PC-3 (cell line): ENCODE data around the gene AHDC1. TPM values are rescaled to one million over a fixed set of nuclear protein-coding genes. Genes with fewer than 3 reads are reported as not detected.
A peak's percentile ranks its signal among the peaks of the same experiment; 100 is the strongest.

Experiments used
- ATAC-seq: fragments of 200-7000 bp; cut with Tn5 transposase; 2 replicates; pipeline ENCODE4 v1.9.1; 2020; ENCODE audit warnings: mild to moderate bottlenecking, moderate library complexity
- BruUV-seq: library from RNA; stranded (reverse); fragments of 400-500 nt; replicated peaks from 2 replicates; lab custom pipeline; 2021; lab: Mats Ljungman, UMichigan
- CTCF ChIA-PET: fragments of 300-600 bp; sonication (Branson Sonifier 250); formaldehyde crosslinking; loops from one replicate; lab custom pipeline; 2022; ENCODE audit warnings: antibody characterized with exemption; lab: Charles Lee
- POLR2A ChIA-PET: fragments of 300-600 bp; sonication (Branson Sonifier 250); formaldehyde crosslinking; loops from one replicate; lab custom pipeline; 2022; ENCODE audit warnings: antibody characterized with exemption; ENCODE audit not compliant: unreplicated experiment; lab: Charles Lee
- DNase-seq: peaks from one replicate; pipeline ENCODE4 v3.0.0-alpha.2; 2015
- H2AFZ ChIP-seq: fragments of 300-600 bp; sonication (generic); 2 replicates; pipeline ENCODE4 v1.6.0; 2016; ENCODE audit warnings: antibody characterized with exemption, low read length
- H3F3A ChIP-seq: fragments of 300-600 bp; sonication (generic); one replicate; pipeline ENCODE4 v1.6.0; 2017; ENCODE audit warnings: antibody characterized with exemption, low read length, control low read depth, mild to moderate bottlenecking; ENCODE audit not compliant: unreplicated experiment
- H3K27ac ChIP-seq: fragments of 300-600 bp; sonication (generic); 2 replicates; pipeline ENCODE4 v1.5.1; 2016; ENCODE audit warnings: mild to moderate bottlenecking, low read length
- H3K27me3 ChIP-seq: fragments of 300-600 bp; sonication (generic); 2 replicates; pipeline ENCODE4 v1.6.1; 2016; ENCODE audit warnings: low read length, mixed read lengths
- H3K36me3 ChIP-seq: fragments of 300-600 bp; sonication (generic); 2 replicates; pipeline ENCODE4 v1.6.1; 2016; ENCODE audit warnings: low read depth, mixed run types, low read length, mixed read lengths
- H3K4me1 ChIP-seq: fragments of 300-600 bp; sonication (generic); 2 replicates; pipeline ENCODE4 v1.5.1; 2016; ENCODE audit warnings: low read length; ENCODE audit not compliant: insufficient read depth
- H3K4me2 ChIP-seq: fragments of 300-600 bp; sonication (generic); 2 replicates; pipeline ENCODE4 v1.6.0; 2016; ENCODE audit warnings: low read length
- H3K4me3 ChIP-seq: fragments of 300-600 bp; sonication (generic); 2 replicates; pipeline ENCODE4 v1.5.1; 2016; ENCODE audit warnings: mild to moderate bottlenecking, low read length, mixed read lengths
- H3K79me2 ChIP-seq: fragments of 300-600 bp; sonication (generic); 2 replicates; pipeline ENCODE4 v1.6.1; 2017; ENCODE audit warnings: low read length, mixed read lengths
- H3K9ac ChIP-seq: fragments of 300-600 bp; sonication (generic); 2 replicates; pipeline ENCODE4 v1.6.0; 2016; ENCODE audit warnings: mild to moderate bottlenecking, low read length
- H3K9me2 ChIP-seq: fragments of 300-600 bp; sonication (generic); replicated peaks from 2 replicates; pipeline ENCODE4 v1.6.1; 2016; ENCODE audit warnings: mixed run types, low read length, mixed read lengths
- H3K9me3 ChIP-seq: fragments of 300-600 bp; sonication (generic); 2 replicates; pipeline ENCODE4 v1.6.1; 2016; ENCODE audit warnings: low read length, mixed read lengths
- H4K20me1 ChIP-seq: fragments of 300-600 bp; sonication (generic); 2 replicates; pipeline ENCODE4 v1.6.1; 2016; ENCODE audit warnings: low read length, mixed read lengths
- CTCF ChIP-seq: fragments of 300-600 bp; sonication (generic); conservative IDR thresholded peaks from 2 replicates; pipeline ENCODE4 v1.5.1; 2017; ENCODE audit warnings: antibody characterized with exemption, low read depth, mild to moderate bottlenecking, low read length
- EZH2 ChIP-seq: fragments of 300-600 bp; sonication (generic); IDR thresholded peaks from one replicate; pipeline ENCODE4 v1.6.1; 2017; ENCODE audit warnings: antibody characterized with exemption, mild to moderate bottlenecking, low read length; ENCODE audit not compliant: unreplicated experiment
- EZH2phosphoT487 ChIP-seq: fragments of 300-600 bp; sonication (generic); IDR thresholded peaks from 2 replicates; pipeline ENCODE4 v1.6.1; 2018; ENCODE audit warnings: mild to moderate bottlenecking, antibody characterized with exemption, low read length, borderline replicate concordance
- intact Hi-C: fragments of 100-400 bp; cut with micrococcal nuclease; formaldehyde crosslinking; loops from 2 replicates; pipeline ENCODE4 v1.9.0; 2023
- total RNA-seq: library from RNA; depleted of rRNA; stranded (reverse); fragments of >200 nt; gene quantifications from 2 replicates; pipeline ENCODE4 v1.2.3, GENCODE V29; 2014

AHDC1 gene
- total RNA-seq, 1 experiment from 2014 or later = 15.2 TPM

- no peaks in the 10 kb centered on the region for H3K9me2 ChIP-seq
- CTCF ChIA-PET = no interaction called here
- ATAC-seq = no peak
- DNase-seq = no peak
- H3K4me2 ChIP-seq = no peak overlapping the region
- H3K36me3 ChIP-seq = peaks cover 25% of the 10 kb centered on the region
- no peaks in the 10 kb centered on the region for H3F3A ChIP-seq
- no peak overlapping the region for H3K27ac ChIP-seq
- BruUV-seq = no TSS peak
- no peak overlapping the region for H3K4me3 ChIP-seq
- POLR2A ChIA-PET = no interaction called here
- peaks cover 10% of the 10 kb centered on the region for H3K79me2 ChIP-seq
- intact Hi-C loops = loop anchor here (10.0 kb wide), 1 partner anchor 138 kb away; no protein-coding TSS in a partner anchor
- no peak overlapping the region for H2AFZ ChIP-seq
- TF ChIP-seq EZH2phosphoT487 = no peak
- 0 out of 2 replicates have a peak, but pooled peaks have one; percentile 29 for TF ChIP-seq CTCF
- no peak overlapping the region for H3K9ac ChIP-seq
- H3K9me3 ChIP-seq = no peaks in the 10 kb centered on the region
- H3K4me1 ChIP-seq = peaks cover 12% of the 10 kb centered on the region
- no peaks in the 10 kb centered on the region for H3K27me3 ChIP-seq
- no peaks in the 10 kb centered on the region for H4K20me1 ChIP-seq
Measured at GRCh38 chr1:27552911-27553420, 51.0 kb downstream of the AHDC1 start.

- ATAC-seq (no peak), DNase-seq (no peak)
- H3K9me3 ChIP-seq = no peaks in the 10 kb centered on the region
- POLR2A ChIA-PET = no interaction called here
- TF ChIP-seq EZH2 = no peak
- no peak for TF ChIP-seq EZH2phosphoT487
- TF ChIP-seq CTCF = no peak
- H3K4me1 ChIP-seq = peaks cover 6% of the 10 kb centered on the region
- no peak overlapping the region for H3K4me3 ChIP-seq
- H3K79me2 ChIP-seq = peaks cover 10% of the 10 kb centered on the region
- no peaks in the 10 kb centered on the region for H3F3A ChIP-seq
- H3K27me3 ChIP-seq = no peaks in the 10 kb centered on the region
- H3K9ac ChIP-seq = no peak overlapping the region
- CTCF ChIA-PET = no interaction called here
- peaks cover 33% of the 10 kb centered on the region for H3K36me3 ChIP-seq
- intact Hi-C loops = loop anchor here (10.0 kb wide), 1 partner anchor 137 kb away; no protein-coding TSS in a partner anchor
- no peaks in the 10 kb centered on the region for H4K20me1 ChIP-seq
- H2AFZ ChIP-seq = no peak overlapping the region
- no peak overlapping the region for H3K27ac ChIP-seq
- BruUV-seq = no TSS peak
- H3K4me2 ChIP-seq = no peak overlapping the region
- H3K9me2 ChIP-seq = no peaks in the 10 kb centered on the region
Measured at GRCh38 chr1:27551953-27552312, 52.0 kb downstream of the AHDC1 start.

GRCh38 chr1:27551170-27551952, 52.6 kb downstream of the AHDC1 start:
- H3F3A ChIP-seq = no peaks in the 10 kb centered on the region
- H3K9ac ChIP-seq = no peak overlapping the region
- no peak for ATAC-seq
- H3K9me3 ChIP-seq = no peaks in the 10 kb centered on the region
- no peak for DNase-seq
- intact Hi-C loops = loop anchor here (10.0 kb wide), 1 partner anchor 137 kb away; no protein-coding TSS in a partner anchor
- H2AFZ ChIP-seq = no peak overlapping the region
- H3K79me2 ChIP-seq = peaks cover 10% of the 10 kb centered on the region
- TF ChIP-seq EZH2 (no peak), EZH2phosphoT487 (no peak), CTCF (no peak)
- BruUV-seq = no TSS peak
- H4K20me1 ChIP-seq = no peaks in the 10 kb centered on the region
- no peak overlapping the region for H3K27ac ChIP-seq
- peaks cover 33% of the 10 kb centered on the region for H3K36me3 ChIP-seq
- no peaks in the 10 kb centered on the region for H3K27me3 ChIP-seq
- ChIA-PET CTCF (no interaction called here), POLR2A (no interaction called here)
- H3K9me2 ChIP-seq = no peaks in the 10 kb centered on the region
- peaks cover 3% of the 10 kb centered on the region for H3K4me1 ChIP-seq
- no peak overlapping the region for H3K4me3 ChIP-seq
- H3K4me2 ChIP-seq = no peak overlapping the region
